Peyer's patch (tissue), 4 donors: ENCODE data around the gene SLC25A45. TPM values are rescaled to one million over a fixed set of nuclear protein-coding genes. Genes with fewer than 3 reads are reported as not detected.
A peak's percentile ranks its signal among the peaks of the same experiment; 100 is the strongest.

ENCODE experiments used
- DNase-seq, 3 donors: peaks; one replicate each; pipeline ENCODE4 v3.0.0-alpha.2; 2017 to 2019
- H3K27ac ChIP-seq, 4 donors: fragments of 200-600 bp; sonication (generic); one replicate each; pipeline ENCODE4 v1.5.1; 2016 to 2019
- H3K27me3 ChIP-seq, 2 donors: fragments of 200-600 bp; sonication (generic); one replicate each; pipeline ENCODE4 v1.5.1; 2019
- H3K36me3 ChIP-seq, 3 donors: fragments of 200-600 bp; sonication (generic); one replicate each; pipeline ENCODE4 v1.5.1; 2016 to 2019
- H3K4me1 ChIP-seq, 4 donors: fragments of 200-600 bp; sonication (generic); one replicate each; pipeline ENCODE4 v1.5.1; 2016 to 2019
- H3K4me3 ChIP-seq, 4 donors: fragments of 200-600 bp; sonication (generic); 1 replicate in 3 of 4; 2 replicates in 1 of 4; pipeline ENCODE4 v1.5.1; 2016 to 2019; ENCODE audit warnings: mild to moderate bottlenecking in 1 of 4
- H3K9me3 ChIP-seq, 4 donors: fragments of 200-600 bp; sonication (generic); one replicate each; pipeline ENCODE4 v1.5.1; 2016 to 2019; ENCODE audit warnings: mild to moderate bottlenecking in 1 of 4
- POLR2A ChIP-seq, 2 donors: fragments of 450-650 bp; IDR thresholded peaks; one replicate each; pipeline ENCODE4 v1.5.1; 2017; ENCODE audit warnings: antibody characterized with exemption in 2 of 2, mild to moderate bottlenecking in 2 of 2, moderate library complexity in 2 of 2
- total RNA-seq, 4 donors: library from RNA; depleted of rRNA; stranded (reverse); fragments of >200 nt; gene quantifications; one replicate each; pipeline ENCODE4 v1.1.0, GENCODE V29; 2016
- TF ChIP-seq, protein P1 (sequence below), 6 experiments: fragments of 450-650 bp in 4 of 6; fragments of 200-600 bp in 2 of 6; sonication (generic) in 1 of 6; IDR thresholded peaks; one replicate each; pipeline ENCODE4 v1.5.1; 2017 to 2019; ENCODE audit warnings: antibody characterized with exemption in 6 of 6, mild to moderate bottlenecking in 3 of 6, moderate library complexity in 1 of 6

The SLC25A45 gene
- total RNA-seq, 4 donors from 2014 or later, result 23.3 to 50.6 (median 40.2) TPM

DNA sequence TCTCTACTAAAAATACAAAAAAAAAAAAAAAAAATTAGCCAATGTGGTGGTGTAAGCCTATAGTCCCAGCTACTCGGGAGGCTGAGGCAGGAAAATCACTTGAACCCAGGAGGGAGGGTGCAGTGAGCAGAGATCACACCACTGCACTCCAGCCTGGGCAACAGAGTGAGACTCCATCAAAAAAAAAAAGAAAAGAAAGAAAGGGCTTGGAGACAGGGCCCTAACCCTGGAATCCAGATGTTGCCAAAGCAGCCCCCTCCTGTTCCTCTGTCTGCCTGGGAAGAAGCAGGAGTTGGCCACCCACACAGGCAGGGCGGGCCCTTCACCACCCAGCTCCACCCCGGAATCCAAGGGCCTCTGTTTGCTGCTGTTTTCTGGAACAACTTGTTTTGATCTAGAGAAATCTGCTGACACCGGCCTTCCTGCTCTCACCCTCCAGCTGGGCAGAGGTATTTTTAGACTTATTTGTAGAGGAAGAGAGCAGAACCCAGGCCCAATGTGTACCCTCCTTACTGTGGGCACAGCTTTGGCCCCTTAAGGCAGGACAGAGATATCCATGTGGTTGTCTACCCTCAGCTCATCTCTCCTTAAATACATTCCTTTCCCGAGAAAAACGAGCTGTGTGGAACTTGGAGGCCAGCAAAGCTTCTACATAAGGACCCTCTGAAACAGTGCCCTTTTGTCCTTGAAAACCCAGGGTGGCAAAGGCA lies 37.5 kb upstream of the SLC25A45 start:
- peaks cover 0 to 13% (median 0%) of the 10 kb centered on the region in 3 donors for H3K36me3 ChIP-seq
- peak overlapping the region; percentile 97 to 100 (median 98) for H3K27ac ChIP-seq
- peak overlapping the region; percentile 6 to 66 (median 59) for H3K4me3 ChIP-seq
- H3K9me3 ChIP-seq, result no peaks in the 10 kb centered on the region
- DNase-seq, result peak; percentile 91 to 97 (median 93)
- TF ChIP-seq, protein P1, sequence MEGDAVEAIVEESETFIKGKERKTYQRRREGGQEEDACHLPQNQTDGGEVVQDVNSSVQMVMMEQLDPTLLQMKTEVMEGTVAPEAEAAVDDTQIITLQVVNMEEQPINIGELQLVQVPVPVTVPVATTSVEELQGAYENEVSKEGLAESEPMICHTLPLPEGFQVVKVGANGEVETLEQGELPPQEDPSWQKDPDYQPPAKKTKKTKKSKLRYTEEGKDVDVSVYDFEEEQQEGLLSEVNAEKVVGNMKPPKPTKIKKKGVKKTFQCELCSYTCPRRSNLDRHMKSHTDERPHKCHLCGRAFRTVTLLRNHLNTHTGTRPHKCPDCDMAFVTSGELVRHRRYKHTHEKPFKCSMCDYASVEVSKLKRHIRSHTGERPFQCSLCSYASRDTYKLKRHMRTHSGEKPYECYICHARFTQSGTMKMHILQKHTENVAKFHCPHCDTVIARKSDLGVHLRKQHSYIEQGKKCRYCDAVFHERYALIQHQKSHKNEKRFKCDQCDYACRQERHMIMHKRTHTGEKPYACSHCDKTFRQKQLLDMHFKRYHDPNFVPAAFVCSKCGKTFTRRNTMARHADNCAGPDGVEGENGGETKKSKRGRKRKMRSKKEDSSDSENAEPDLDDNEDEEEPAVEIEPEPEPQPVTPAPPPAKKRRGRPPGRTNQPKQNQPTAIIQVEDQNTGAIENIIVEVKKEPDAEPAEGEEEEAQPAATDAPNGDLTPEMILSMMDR (IDR thresholded peaks at IDR 0.05), result no peak
- TF ChIP-seq POLR2A (IDR thresholded peaks at IDR 0.05), result peak in 1 of 2 donors; percentile 95
- H3K27me3 ChIP-seq, result no peaks in the 10 kb centered on the region
- H3K4me1 ChIP-seq, result peaks cover 7 to 49% (median 35%) of the 10 kb centered on the region in 4 donors

GRCh38 chr11:65419460-65419771 lies 37.0 kb upstream of the SLC25A45 start:
- peak overlapping the region; percentile 97 to 100 (median 98) for H3K27ac ChIP-seq
- peaks cover 0 to 9% (median 0%) of the 10 kb centered on the region in 3 donors for H3K36me3 ChIP-seq
- peak in 1 of 3 donors; percentile 53 for DNase-seq
- TF ChIP-seq POLR2A (IDR thresholded peaks at IDR 0.05), result no peak
- TF ChIP-seq, protein P1 (IDR thresholded peaks at IDR 0.05), result peak in 1 of 6 experiments; percentile 7
- peaks cover 7 to 49% (median 35%) of the 10 kb centered on the region in 4 donors for H3K4me1 ChIP-seq
- no peaks in the 10 kb centered on the region for H3K9me3 ChIP-seq
- H3K27me3 ChIP-seq, result no peaks in the 10 kb centered on the region
- H3K4me3 ChIP-seq, result peak overlapping the region; percentile 26 to 66 (median 59)

GRCh38 chr11:65418681-65419459 lies 36.4 kb upstream of the SLC25A45 start:
- no peaks in the 10 kb centered on the region for H3K9me3 ChIP-seq
- DNase-seq, result peak; percentile 96 to 98 (median 98)
- peak overlapping the region; percentile 26 to 66 (median 59) for H3K4me3 ChIP-seq
- TF ChIP-seq, protein P1 (IDR thresholded peaks at IDR 0.05), result no peak
- TF ChIP-seq POLR2A (IDR thresholded peaks at IDR 0.05), result peak in 1 of 2 donors; percentile 89
- H3K27ac ChIP-seq, result peak overlapping the region; percentile 97 to 100 (median 98)
- H3K36me3 ChIP-seq, result peaks cover 0 to 4% (median 0%) of the 10 kb centered on the region in 3 donors
- H3K27me3 ChIP-seq, result no peaks in the 10 kb centered on the region
- H3K4me1 ChIP-seq, result peaks cover 7 to 49% (median 35%) of the 10 kb centered on the region in 4 donors

DNA sequence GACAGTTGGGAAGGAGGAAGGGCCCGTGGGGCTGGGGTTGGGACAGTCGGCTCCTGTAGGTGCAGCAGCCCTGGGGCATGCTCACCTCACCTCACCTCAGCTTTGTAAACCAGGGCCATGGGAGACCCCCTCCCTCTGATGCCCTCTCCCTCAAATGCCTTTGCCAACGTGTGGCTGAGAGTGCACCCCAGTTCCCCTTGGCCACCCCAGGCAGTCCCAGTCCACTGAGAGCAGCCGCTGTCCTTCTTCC lies 35.9 kb upstream of the SLC25A45 start:
- peak in 1 of 3 donors; percentile 55 for DNase-seq
- TF ChIP-seq, protein P1 (IDR thresholded peaks at IDR 0.05), result no peak
- TF ChIP-seq POLR2A (IDR thresholded peaks at IDR 0.05), result peak in 1 of 2 donors; percentile 72
- no peaks in the 10 kb centered on the region for H3K9me3 ChIP-seq
- H3K27ac ChIP-seq, result peak overlapping the region; percentile 97 to 100 (median 98)
- H3K4me1 ChIP-seq, result peaks cover 7 to 49% (median 35%) of the 10 kb centered on the region in 4 donors
- H3K27me3 ChIP-seq, result no peaks in the 10 kb centered on the region
- peak overlapping the region; percentile 3 to 66 (median 59) for H3K4me3 ChIP-seq
- peaks cover 0 to 4% (median 0%) of the 10 kb centered on the region in 3 donors for H3K36me3 ChIP-seq

DNA sequence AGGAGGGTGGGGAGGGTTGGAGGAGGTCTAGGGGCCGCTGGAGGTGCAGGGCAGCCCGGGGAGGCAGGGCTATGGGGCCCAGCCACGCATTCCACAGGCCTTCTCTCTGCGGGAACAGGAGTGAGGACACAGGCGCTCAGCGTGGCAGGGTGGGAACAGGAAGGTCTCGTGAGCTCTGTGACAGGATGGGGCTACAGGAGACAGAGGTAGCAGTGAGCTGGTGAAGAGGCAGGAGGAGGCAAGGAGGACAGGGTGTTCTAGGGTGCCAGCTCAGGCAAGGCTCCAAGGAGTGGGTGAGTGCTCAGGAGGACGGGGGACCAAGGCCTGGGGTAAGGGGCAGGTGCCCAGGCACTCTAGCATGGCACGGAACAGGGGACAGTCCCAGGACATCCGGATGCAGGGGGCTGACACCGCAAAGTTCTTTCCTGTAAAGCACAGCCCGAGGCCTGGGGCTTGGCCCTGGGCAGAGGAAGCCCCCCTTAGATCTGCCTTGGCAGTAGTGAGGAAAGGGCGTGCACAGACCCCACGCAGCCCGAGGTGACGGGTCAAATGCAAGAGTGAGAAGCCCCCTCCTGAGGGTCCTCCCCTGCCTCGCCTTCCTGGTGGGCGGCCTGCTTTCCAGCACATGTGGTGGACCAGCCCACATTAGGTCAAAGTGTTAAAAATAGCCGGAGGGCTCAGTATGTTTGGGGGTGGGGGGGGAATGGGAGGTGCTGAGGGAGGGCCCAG lies 35.4 kb upstream of the SLC25A45 start:
- peaks cover 0 to 7% (median 0%) of the 10 kb centered on the region in 3 donors for H3K36me3 ChIP-seq
- H3K27me3 ChIP-seq, result no peaks in the 10 kb centered on the region
- peak overlapping the region; percentile 28 to 66 (median 59) for H3K4me3 ChIP-seq
- H3K27ac ChIP-seq, result peak overlapping the region; percentile 97 to 100 (median 98)
- no peaks in the 10 kb centered on the region for H3K9me3 ChIP-seq
- peak in 1 of 2 donors; percentile 22 for TF ChIP-seq POLR2A (IDR thresholded peaks at IDR 0.05)
- TF ChIP-seq, protein P1 (IDR thresholded peaks at IDR 0.05), result no peak
- DNase-seq, result peak; percentile 62 to 88 (median 80)
- H3K4me1 ChIP-seq, result peaks cover 7 to 49% (median 35%) of the 10 kb centered on the region in 4 donors
